HFFc6 (cell line): Measurements from ENCODE around the gene RNU4-1. TPM values are rescaled to one million over a fixed set of nuclear protein-coding genes. Genes with fewer than 3 reads are reported as not detected.
A peak's percentile ranks its signal among the peaks of the same experiment; 100 is the strongest.

Experiments used
- DNase-seq: peaks from one replicate; pipeline ENCODE4 v3.0.0-alpha.2; 2018
- H3K27ac Mint-ChIP-seq: 2 replicates; pipeline ENCODE4 v1.8.0; 2020; ENCODE audit warnings: mild to moderate bottlenecking, mixed read lengths
- H3K27me3 Mint-ChIP-seq: 2 replicates; pipeline ENCODE4 v1.8.0; 2021; ENCODE audit warnings: mild to moderate bottlenecking, moderate library complexity, mixed read lengths; ENCODE audit not compliant: insufficient read depth
- H3K36me3 Mint-ChIP-seq: 2 replicates; pipeline ENCODE4 v1.8.0; 2021; ENCODE audit warnings: low read depth, mixed read lengths
- H3K4me1 Mint-ChIP-seq: 2 replicates; pipeline ENCODE4 v1.8.0; 2020; ENCODE audit warnings: low read depth, mixed read lengths
- H3K4me3 Mint-ChIP-seq: 2 replicates; pipeline ENCODE4 v1.8.0; 2020; ENCODE audit warnings: mild to moderate bottlenecking, moderate library complexity, mixed read lengths
- H3K9me3 Mint-ChIP-seq: 2 replicates; pipeline ENCODE4 v1.8.0; 2020; ENCODE audit warnings: mild to moderate bottlenecking, mixed read lengths
- total RNA-seq, 6 experiments: library from RNA; stranded (reverse); fragmentation: NEBNext Ultra II Directional; extraction: Animal tissue kit (Norgen Biotek cat#: 25700); gene quantifications; 2 replicates in 1 of 6; 3 replicates in 5 of 6; pipeline ENCODE4 v1.2.3, GENCODE V29; 2021
- TF ChIP-seq, protein P1 (sequence below): fragments of 200-600 bp; sonication (generic); IDR thresholded peaks from 2 replicates; pipeline ENCODE4 v1.5.0; 2021; ENCODE audit warnings: antibody characterized with exemption, mild to moderate bottlenecking

Gene RNU4-1
- total RNA-seq, 6 experiments from 2014 or later = 766 to 1,512 (median 1,200) TPM

GRCh38 chr12:120324841-120325417 lies 31.9 kb upstream of the RNU4-1 start:
- Mint-ChIP-seq H3K4me1 (0 out of 2 replicates have a peak, but pooled peaks cover 5% of the 10 kb centered on the region), H3K9me3 (no peaks in the 10 kb centered on the region), H3K36me3 (no peaks in the 10 kb centered on the region), H3K4me3 (peak overlapping the region; percentile 94; the same call in 1 of the 2 replicates), H3K27ac (no peak overlapping the region; the same call in 1 of the 2 replicates), H3K27me3 (peaks cover 29% of the 10 kb centered on the region)
- no peak for DNase-seq
- TF ChIP-seq, protein P1, sequence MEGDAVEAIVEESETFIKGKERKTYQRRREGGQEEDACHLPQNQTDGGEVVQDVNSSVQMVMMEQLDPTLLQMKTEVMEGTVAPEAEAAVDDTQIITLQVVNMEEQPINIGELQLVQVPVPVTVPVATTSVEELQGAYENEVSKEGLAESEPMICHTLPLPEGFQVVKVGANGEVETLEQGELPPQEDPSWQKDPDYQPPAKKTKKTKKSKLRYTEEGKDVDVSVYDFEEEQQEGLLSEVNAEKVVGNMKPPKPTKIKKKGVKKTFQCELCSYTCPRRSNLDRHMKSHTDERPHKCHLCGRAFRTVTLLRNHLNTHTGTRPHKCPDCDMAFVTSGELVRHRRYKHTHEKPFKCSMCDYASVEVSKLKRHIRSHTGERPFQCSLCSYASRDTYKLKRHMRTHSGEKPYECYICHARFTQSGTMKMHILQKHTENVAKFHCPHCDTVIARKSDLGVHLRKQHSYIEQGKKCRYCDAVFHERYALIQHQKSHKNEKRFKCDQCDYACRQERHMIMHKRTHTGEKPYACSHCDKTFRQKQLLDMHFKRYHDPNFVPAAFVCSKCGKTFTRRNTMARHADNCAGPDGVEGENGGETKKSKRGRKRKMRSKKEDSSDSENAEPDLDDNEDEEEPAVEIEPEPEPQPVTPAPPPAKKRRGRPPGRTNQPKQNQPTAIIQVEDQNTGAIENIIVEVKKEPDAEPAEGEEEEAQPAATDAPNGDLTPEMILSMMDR = no peak

DNA sequence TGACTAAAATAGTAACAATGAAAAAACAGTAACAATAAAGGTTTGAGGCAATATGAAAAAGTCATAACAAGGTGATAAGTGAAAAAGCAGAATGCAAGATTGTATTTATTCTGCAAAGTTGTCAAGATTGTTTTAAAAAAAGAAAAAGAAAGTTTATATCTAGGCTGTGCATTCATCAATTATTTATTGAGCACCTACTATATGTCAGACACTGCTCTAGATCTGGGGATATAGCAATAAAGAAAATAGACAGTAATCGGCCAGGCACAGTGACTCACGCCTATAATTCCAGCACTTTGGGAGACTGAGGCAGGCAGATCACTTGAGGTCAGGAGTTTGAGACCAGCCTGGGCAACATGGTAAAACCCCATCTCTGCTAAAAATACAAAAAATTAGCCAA lies 30.7 kb upstream of the RNU4-1 start:
- no peaks in the 10 kb centered on the region for H3K36me3 Mint-ChIP-seq
- H3K27me3 Mint-ChIP-seq = peaks cover 25% of the 10 kb centered on the region
- no peaks in the 10 kb centered on the region for H3K9me3 Mint-ChIP-seq
- no peak for DNase-seq
- H3K4me1 Mint-ChIP-seq = 0 out of 2 replicates have a peak, but pooled peaks cover 5% of the 10 kb centered on the region
- no peak overlapping the region for H3K27ac Mint-ChIP-seq
- TF ChIP-seq, protein P1 = no peak
- H3K4me3 Mint-ChIP-seq = no peak overlapping the region

DNA sequence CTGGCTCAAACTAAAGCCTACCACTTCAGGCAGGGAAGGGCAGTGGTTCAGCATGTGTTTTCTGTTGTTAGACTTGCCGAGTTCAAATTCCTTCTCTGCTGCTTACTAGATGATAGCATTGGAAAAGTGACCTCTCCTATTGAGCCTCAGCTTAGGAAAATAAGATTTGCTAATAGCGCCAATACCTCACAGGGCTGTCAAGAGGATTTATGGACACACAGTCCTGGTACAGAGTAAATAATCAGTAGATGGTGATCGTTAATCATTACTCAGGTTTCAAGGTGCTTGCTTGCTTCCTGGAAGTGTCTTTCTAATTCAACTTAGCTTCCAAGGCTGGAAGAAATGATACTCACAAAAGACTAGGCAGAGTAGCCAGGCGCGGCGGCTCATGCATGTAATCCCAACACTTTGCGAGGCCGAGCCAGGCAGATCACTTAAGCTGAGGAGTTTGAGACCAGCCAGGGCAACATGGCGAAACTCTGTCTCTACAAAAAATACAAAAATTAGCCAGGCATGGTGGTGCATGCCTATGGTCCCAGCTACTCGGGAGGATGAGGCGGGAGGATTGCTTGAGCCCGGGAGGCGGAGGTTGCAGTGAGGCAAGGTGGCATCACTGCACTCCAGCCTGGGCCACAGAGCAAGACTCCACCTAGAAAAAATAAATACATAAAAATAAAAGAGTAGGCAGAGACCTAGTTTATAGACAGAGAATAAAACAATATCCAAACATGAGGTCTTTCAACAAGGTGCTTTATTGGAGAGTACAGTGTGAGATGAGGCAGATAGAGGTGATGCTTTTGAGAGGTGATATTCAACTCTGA lies 28.6 kb upstream of the RNU4-1 start:
- Mint-ChIP-seq H3K27ac (no peak overlapping the region), H3K4me3 (no peak overlapping the region), H3K4me1 (peaks cover 19% of the 10 kb centered on the region), H3K27me3 (peaks cover 15% of the 10 kb centered on the region), H3K36me3 (no peaks in the 10 kb centered on the region), H3K9me3 (no peaks in the 10 kb centered on the region)
- TF ChIP-seq, protein P1 = no peak
- DNase-seq = no peak

GRCh38 chr12:120317224-120318105 lies 24.4 kb upstream of the RNU4-1 start:
- Mint-ChIP-seq H3K36me3 (no peaks in the 10 kb centered on the region), H3K4me3 (peak overlapping the region; percentile 93), H3K27me3 (peaks cover 9% of the 10 kb centered on the region), H3K9me3 (no peaks in the 10 kb centered on the region), H3K4me1 (peaks cover 16% of the 10 kb centered on the region), H3K27ac (peak overlapping the region; percentile 93)
- peak; percentile 99 for DNase-seq
- TF ChIP-seq, protein P1 = peak; percentile 80

- TF ChIP-seq, protein P1 = no peak
- H3K9me3 Mint-ChIP-seq = no peaks in the 10 kb centered on the region
- peak overlapping the region; percentile 93 for H3K4me3 Mint-ChIP-seq
- DNase-seq = no peak
- peaks cover 13% of the 10 kb centered on the region for H3K27me3 Mint-ChIP-seq
- no peaks in the 10 kb centered on the region for H3K36me3 Mint-ChIP-seq
- peak overlapping the region; percentile 93 for H3K27ac Mint-ChIP-seq
- peaks cover 16% of the 10 kb centered on the region for H3K4me1 Mint-ChIP-seq
Observed at GRCh38 chr12:120316798-120317223, 23.8 kb upstream of the RNU4-1 start.
